GM19463 (cell line): Measurements from ENCODE around the gene DDAH2.

Experiments
- ATAC-seq: cut with Tn5 transposase; IDR thresholded peaks from one replicate; pipeline ENCODE4 v1.9.1; 2021; ENCODE audit warnings: mild to moderate bottlenecking, moderate library complexity; ENCODE audit not compliant: unreplicated experiment

The DDAH2 gene

DNA sequence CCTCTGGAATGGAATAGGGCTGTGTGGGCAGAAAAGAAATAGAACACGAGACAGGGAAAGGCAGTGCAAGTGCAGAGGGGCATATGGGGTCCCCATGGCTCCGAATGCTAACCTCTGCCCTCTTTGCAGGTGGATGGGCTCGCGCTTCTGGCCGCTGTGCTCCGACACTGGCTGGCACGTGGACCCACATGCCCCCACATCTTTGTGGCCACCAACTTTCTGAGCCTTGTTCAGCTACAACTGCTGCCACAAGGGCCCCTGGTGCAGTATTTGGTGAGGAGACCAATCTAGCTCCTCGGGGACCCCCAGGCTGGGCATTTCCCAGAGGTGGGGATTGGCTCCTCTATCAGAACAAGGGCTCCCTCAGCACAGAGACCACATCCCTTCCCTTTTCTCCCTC is 32.2 kb upstream of the DDAH2 start:
- ATAC-seq: no peak

DNA sequence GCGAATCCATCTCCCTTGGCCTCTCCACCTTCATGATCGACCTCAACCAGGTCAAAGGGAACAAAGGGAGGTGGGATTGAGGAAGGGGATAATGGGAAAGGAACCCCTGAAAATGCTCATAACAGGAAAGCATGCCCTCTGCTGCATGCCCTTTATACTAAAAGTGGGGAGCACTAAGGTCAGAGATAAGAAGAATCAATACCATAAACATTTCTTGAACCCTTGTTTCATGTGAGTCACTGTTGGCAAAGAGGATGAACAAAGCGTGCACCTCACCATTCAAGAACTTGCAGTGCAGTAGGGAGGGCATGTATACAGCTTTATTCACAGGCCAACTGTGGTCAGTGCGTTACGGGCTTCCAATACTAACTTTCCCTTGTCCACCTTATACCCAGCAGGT is 31.7 kb upstream of the DDAH2 start:
- no peak for ATAC-seq

DNA sequence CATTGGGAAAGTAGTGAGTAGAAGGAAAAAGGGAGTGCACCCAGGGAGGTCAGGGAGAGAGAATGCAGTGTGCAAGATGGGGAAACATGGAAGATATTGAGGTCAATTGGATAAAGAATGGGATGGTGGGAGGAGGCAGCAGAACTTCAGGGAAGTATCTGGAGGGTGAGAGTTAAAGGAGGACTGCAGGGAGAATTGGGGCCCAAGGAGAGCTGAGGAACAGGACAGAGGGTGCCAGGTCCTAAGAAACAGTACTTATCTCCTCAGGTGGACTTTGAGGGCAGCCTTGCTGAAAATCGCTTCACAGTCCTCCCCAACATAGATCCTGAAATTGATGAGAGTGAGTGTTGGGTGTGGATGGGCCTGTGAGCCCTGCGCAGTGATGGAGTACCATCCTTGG is 29.2 kb upstream of the DDAH2 start:
- ATAC-seq: no peak

DNA sequence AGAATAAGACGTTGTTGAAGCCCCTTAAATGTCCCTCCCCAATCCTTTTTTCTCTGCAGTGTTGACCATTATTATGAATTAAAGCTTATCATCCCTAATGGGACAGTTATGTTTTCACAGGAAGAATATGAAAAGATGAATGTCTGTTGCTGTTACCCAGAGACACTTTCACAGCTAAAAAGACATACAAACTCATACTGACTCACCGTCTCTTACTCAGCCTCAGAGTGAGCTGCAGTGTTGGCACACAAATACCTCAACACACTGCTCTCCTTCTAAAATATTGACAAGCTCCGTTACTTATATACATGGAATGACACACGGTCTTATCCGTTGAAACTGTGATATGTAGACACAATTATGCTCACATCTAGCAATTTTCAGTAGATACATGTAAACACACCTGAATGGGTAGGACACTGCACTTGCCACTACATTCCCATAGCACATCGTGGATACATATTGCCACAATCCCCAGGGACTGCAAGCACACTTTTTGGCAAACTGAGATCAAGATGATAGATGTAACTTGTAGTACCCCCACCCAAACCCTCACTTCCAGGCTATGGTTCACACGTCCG is 23.7 kb upstream of the DDAH2 start:
- ATAC-seq: no peak

DNA sequence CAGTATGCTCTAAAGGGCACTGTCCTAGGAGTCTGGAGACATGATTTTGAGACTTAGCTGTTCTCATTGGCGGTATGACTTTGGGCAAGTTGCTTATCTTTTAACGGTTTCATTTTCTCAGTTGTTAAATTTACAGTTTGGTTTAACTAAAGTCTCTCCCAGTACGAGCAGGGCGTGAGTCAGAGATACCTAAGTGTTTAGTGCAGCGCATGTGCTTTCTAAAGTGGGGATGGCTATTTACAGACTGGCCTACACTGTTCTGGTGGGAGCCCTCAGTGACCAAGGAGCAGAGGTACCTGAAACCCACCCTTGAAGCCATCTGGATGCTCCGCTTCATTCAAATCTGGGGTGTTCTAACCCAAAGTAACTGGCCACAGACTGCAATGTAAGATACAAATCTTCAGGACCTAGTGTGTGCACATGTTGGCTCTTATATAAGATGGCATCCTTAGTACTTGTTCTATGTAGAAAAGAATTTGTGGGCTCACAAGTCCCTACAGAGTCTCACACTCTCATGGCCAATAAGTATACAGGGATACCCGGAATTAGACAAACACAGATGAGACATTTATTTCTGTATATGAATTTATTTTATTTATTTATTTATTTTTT is 21.4 kb upstream of the DDAH2 start:
- no peak for ATAC-seq

DNA sequence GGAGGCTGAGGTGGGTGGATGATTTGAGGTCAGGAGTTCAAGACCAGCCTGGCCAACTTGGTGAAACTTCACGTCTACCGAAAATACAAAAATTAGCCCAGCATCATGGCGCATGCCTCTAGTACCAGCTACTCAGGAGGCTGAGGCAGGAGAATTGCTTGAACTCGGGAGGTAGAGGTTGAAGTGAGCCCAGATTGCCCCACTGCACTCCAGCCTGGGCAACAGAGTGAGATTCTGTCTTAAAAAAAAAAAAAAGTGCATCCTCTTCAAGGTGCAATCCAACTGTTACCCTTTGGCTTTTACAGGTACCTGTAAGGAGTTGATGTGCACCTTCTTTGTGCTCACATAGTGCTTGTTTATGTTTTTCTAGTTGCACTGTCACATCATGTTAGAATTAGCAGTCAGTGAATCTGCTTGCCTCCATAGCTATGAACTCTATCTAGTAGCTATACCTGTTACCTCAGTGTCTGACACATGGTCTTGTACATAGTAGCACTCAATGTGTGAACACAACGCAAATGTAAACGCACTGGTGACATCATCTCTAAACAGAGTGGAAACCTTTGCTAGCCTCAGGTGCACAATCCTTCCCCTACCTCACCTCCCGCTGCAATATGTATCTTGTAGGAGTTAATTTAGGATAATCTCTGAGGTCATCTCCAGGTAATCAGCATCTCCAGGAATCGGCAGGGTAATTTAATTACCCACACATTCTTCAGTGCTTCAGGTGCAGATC is 20.4 kb upstream of the DDAH2 start:
- ATAC-seq: no peak

DNA sequence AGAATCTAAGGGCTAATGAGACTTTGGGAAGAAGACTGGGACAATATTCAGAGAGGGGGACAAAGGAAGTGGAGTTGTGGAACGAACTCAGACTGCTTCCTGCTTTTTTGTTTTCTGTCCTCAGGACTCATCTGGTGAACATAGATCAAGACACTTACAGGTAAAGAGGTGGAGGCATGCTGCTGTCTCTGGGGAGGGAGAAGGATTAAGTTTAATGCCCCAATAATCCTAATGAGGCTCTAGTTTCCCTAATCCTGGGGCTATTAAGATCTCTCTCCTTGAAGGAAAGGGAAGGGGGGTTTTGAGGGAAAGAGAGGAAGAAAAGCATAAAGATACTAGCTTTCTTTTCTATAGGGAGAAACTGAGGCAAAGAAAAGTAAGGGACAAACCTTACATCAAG is 15.3 kb upstream of the DDAH2 start:
- no peak for ATAC-seq

DNA sequence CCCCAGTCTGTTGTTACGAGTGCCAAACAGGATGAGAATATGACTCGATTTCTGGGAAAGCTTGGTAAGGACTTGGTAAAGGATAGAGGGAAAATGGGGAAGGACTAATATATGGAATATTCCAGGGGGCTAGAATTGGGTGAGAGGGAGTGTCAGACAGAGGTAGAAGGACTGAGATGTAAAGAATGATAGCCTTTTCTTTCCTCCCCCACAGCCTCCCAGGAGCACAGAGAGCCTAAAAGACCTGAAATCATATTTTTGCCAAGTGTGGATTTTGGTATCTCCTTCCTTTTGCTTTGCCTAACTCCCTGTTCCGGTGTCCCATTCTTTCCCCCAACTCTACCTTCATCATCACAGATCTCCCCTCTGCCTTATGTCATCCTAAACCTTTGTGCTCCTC is 13.8 kb upstream of the DDAH2 start:
- no peak for ATAC-seq

DNA sequence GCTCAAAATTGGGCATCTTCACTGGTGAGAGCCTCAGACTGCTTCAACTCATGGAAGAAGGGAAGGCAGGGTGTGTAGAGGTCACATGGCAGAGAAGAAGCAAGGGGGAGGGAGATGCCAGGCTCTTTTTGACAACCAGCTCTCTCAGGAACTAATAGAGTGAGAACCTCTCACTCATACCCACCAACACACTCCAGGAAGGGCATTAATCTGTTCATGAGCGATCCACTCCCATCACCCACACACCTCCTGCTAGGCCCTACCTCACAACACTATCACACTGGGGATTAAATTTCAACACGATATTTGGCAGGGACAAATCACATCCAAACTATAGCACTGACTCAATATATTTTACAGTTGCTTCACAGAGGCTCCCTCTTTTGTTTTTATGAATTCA is 12.7 kb upstream of the DDAH2 start:
- ATAC-seq: no peak

DNA sequence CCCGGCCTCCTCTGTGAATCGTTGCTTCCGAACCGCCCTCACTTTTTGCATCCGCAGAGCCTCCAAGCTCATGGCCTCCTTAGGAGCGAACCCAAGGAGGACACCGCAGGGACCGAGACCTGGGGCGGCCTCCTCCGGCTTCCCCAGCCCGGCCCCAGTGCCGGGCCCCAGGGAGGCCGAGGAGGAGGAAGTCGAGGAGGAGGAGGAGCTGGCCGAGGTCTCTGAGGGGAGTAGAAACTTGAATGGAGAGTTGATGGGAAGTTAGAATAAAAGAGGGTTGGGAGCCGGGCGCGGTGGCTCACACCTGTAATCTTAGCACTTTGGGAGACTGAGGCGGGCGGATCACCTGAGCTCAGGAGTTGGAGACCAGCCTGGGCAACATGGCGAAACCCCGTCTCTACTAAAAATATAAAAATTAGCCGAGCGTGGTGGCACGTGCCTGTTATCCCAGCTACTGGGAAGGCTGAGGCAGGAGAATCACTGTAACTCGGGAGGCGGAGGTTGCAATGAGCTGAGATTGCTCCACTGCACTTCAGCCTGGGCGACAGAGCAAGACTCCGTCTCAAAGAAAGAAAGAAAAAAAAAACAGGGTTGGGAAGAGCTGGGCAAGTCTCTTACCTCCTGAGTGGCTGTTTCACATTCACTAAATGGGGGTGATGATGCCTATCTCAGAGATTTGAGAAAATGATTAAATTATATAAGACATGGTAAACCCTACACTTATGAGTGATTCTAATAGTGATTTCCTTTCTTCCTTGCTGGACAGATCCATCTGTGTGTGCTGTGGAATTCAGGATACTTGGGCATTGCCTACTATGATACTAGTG is 11.5 kb upstream of the DDAH2 start:
- no peak for ATAC-seq

DNA sequence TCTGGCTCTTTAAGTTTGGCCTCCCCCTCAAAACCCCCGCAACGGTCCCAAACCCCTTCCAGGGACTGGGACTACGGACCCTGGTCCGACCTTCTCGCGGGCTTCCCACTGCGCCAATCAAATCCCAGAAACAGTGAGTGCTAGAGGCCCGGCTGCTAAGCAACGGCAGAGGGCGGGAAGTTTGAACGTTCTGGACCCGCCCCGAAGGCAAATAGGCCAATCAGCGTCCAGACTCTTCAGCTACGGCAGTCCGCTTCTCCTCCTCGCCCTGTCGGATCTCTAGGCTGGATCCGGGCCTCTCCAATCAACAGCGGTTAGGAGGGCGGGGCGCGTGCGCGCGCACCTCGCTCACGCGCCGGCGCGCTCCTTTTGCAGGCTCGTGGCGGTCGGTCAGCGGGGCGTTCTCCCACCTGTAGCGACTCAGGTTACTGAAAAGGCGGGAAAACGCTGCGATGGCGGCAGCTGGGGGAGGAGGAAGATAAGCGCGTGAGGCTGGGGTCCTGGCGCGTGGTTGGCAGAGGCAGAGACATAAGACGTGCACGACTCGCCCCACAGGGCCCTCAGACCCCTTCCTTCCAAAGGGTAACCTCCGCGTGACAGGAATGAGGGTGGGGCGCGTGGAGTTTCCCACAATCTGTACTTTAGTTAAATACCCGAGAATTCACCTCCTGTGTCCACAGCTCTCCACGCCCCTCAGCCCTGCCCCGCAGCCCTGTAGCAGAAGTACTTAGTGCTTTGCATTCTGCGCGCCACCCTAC is 10.7 kb upstream of the DDAH2 start, which contains the start of gene MSH5:
MSH5 (plus strand) TSS at position 367 of the 758 bp plus-strand sequence. CDS start 462 bp downstream, outside the sequence.
- ATAC-seq: peak; percentile 67

DNA sequence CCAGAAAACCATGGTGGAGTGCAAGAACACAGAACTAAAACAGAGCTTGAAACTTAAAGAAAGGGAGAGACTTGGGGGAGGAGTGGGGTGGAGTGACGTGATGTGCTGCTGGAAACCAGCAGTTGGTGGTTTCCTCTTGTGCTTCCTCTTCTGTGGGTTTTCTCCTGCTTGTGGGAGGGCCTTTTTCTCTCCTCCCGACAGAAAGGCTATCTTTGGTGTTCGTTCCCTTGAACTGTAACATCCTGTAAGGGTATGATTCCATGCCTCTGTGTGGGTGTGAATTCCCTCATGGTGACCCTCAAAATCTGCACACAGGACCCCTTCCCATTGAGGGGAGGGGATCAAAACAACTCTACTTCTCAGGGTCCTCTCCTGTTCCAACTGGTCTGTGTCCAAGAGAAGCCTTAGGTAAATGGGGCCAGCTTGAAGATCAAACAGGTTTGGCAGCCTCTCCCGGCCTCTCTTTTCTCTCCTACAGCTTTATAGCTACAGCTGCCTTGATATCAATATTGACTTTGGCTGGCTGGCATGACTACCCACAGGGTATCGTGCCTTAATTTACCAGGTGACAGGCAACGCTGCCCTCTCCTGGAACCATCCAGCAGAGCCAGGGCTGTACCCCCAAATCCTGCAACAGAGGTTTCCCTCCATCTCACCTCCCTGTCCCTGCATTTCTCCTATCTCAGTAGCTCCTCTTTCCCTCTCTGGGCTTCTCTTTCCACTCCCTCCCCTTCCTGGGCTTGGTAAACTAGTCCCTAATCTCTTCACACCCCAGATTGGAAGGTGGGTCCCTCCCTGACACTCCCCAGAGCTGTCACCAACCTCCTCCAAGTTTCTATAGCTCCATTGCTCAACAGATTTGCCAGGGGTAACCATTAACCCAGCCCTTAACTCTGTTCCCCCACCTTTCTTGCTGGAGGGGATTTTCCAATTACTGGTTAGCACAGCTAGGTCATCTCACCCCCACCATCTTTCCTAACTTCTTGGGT is 9.2 kb upstream of the DDAH2 start:
- ATAC-seq: no peak

DNA sequence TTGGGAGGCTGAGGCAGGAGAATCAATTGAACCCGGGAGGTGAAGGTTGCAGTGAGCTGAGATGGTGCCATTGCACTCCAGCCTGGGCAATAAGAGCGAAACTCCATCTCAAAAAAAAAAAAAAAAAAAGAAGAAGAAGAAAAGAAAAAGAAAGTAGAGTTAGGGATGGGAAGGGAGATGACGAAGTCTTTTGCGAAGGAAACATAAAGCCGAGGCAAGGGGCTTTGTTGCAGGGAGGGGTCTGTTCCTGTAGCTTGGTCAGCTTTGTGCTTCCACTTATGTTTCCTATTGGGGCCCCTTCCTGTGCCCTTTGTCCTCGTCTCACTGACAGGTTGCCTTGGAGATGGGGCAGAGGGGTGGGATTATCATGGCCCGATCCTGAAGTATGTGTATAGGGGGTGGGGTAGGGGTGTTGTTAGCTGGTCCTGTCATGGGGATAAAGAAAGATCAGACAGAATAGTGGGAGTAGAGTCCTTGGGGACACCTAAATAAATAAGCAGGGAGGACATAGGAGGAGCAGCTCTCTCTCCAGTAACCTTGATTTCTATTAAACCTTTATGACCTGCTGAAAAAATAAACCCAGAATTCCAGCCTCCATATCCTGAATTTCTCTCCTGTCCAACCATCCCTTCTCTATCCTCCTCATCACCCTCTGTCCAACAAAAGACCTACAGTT is 8.4 kb upstream of the DDAH2 start:
- ATAC-seq: no peak

DNA sequence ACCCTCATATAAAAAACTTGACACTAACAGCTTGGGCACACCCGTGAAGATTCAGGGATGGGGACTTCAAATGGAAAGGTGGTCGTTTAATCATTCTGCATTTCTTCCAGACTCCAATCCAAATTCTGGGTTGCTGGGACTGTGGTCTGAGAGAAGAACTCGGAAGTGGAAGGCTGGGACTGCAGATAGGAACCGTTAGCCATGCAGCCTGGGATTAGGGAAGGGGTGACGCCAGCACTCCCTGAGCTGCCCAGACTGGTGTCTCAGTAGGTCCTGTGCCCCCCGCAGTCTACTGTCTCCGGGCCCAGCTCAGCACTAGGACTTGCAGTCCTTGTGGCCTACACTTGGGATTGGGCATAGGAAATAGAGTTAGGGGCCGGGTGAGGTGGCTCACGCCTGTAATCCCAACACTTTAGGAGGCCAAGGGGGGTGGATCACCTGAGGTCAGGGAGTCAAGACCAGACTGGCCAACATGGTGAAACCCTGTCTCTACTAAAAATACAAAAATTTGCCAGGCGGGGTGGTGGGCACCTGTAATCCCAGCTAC is 7.7 kb upstream of the DDAH2 start:
- no peak for ATAC-seq

DNA sequence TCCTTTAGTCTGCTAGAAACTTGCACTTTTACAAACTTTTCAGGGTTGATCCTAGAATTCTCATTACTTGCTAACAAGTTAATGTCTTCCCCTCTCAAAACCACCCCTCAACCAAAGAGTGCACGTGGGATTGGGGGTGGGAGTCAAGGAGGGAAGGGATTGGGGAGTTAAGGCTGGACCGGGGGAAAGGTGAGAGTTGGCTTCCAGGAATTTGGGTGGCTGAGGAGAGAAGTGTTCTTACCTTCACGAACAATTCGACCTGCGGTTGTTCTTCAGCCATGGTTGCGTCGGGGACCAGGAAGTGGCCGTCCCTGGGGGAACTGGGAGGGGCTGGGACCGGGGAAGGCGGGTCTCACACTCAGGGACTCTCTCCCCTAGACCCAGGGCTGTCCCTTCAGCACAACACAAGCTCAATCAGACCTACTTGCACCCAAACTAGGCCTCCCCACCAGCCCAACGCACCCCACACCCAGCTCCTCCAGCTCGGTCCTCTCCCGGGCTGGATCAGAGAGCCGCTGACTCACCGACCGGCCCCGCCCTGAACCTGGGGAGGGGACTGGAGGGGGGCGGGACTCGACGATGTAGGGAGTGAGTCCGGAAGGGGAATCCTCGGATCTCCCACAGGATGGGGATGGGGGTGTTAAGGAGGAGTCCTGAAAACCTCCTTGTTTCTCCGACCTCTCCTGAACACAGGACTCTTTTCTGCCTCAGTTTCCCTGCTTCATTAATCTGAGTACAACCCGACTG is 7.1 kb upstream of the DDAH2 start, which contains the start of gene CLIC1:
CLIC1 (minus strand) TSS at position 510 of the 747 bp plus-strand sequence; CDS start at position 280, 230 bp downstream.
- ATAC-seq: peak; percentile 27

DNA sequence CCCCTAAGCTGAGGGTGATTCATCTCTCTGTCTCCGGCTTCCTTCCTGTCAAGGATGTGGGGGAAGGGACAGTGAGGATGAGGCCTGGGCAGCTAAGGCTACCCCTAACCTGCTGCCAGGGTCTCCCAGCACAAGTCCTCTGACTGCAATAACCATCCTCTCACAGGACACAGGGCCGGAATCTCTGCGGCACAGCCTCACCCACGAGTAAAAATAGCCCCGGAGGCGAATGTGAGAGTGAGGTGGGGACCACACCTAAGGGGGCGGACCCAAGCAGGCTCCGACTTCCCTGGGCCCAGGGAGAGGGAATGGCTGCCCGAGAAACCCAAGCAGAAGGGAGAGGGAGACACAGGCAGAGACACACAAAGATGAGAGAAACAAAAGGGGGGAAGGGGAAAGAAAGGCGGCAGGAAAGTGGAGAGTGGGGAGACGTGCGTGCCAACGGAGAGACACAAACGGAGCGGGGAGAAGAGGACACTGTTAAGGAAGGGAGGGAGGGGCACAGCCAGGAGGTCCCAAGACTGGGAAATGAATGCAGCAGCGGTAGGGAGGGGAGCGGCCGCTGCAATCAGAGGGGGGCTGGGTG is 5.8 kb upstream of the DDAH2 start:
- peak; percentile 29 for ATAC-seq

DNA sequence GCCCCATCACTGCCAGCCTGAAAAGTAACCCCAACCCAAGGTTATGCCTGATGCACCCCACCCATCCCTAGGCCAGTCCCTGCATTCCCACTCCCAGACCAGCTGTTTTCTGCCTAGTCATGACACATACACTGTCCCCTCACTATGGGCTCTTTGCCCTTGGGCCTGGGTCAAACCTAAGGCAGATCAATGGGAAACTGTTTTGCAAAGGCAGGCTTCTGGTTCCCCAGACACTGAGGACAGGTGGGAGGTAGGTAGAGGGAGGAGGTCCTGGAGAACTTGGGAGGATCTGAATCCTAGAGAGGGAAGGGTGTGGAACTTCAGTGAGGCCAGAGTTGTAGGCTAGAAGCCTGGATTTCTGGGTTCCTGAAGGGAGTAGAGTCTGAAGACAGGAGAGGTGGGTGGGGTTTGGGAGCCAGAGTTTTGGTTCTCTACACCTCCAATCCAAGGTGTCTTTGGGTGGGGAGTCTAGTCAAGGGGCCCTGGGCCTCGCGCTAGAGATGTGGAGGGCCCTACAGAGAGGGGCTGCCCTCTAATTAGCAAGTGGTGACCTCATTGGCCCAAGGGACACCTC is 5.2 kb upstream of the DDAH2 start:
- no peak for ATAC-seq
